HG02623 (cell line): ENCODE measurements around the gene ADARB2.
"Not testable (repeated sequence)": the region's sequence is repeated elsewhere in the genome, so short reads cannot be mapped to it uniquely, and the experiment has no call there.

Experiments used
- ATAC-seq: cut with Tn5 transposase; IDR thresholded peaks from one replicate; pipeline ENCODE4 v1.9.1; 2021; ENCODE audit warnings: moderate library complexity; ENCODE audit not compliant: unreplicated experiment

Gene ADARB2

DNA sequence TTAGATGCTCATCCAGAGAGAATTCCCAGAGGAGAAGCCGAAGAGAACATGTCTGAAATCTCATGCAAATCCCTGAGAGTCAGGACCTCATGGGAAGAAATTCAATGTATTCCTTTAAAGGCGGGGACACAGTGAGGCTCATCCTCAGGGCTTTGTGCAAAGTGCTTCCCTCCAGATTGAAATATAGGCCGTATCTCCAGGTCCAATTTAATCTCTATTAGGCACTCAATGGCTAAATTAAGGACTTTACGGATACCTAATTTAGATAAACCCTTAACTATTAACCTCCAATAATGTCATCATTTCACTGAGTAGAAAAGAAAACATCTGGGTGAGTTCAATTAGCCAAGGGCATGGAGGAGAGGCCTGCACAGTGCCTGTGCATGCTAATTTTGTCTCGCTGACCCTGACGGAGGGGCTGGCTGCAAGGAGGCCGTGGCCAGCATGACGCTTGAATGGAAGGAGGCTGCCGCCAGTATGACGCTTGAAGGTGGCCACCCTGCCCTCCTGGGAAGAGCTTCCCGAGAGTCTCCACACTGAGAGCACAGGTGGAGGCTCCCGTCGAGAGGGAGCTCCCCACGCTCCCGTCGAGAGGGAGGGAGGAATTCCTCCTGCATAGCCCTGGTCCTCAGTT lies 287.6 kb downstream of the ADARB2 start:
- ATAC-seq = no peak

DNA sequence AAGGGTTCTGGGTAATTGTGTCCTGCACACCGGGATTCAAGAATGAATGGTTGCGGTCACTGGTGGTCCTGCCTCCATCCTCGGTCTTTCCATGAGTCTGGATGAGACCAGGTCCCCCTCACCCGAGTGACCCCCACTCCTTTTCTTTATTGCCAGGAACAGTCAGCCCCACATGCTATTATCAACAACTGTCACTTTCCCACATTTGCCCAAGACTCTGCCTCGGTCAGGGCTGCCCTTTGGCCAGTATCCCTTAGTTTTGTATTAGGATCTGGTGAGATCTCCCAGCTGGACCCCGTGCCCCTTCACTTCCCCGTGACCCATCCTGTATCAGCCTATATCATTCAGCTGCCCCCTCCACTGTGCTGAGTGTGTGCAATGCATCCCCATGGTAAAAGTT lies 288.3 kb downstream of the ADARB2 start:
- ATAC-seq = no peak

DNA sequence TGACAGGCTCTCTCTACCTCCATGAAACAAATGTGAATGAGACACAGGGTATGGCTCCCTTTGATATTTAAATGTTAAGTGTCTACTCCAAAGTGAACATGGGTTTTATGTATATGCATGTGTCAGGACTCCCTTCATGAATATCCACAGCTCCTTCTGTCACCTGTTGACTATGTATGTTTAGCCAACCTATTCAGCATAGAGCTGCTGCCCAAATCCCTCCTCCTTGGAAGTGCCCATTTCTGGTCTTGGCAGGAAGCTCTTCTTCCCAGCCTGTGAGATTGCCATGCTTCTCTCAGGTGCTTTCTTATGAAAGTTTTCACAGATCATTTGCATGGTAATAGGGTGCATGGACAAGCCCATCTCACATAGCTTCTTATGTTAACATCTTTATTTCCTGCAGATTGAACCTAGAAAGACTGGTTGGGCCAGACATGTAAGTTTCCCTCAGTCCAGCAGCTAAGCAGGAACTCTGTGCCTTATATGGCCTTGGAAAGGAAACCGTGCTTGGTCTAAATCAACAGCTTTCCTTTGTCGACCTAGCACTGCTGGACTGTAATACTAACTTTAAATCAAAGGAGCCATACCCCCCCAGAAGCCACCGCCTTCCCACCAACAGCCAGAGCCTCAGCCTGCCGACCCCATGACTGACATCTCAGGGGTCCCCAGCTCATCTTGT lies 288.9 kb downstream of the ADARB2 start:
- no peak for ATAC-seq

DNA sequence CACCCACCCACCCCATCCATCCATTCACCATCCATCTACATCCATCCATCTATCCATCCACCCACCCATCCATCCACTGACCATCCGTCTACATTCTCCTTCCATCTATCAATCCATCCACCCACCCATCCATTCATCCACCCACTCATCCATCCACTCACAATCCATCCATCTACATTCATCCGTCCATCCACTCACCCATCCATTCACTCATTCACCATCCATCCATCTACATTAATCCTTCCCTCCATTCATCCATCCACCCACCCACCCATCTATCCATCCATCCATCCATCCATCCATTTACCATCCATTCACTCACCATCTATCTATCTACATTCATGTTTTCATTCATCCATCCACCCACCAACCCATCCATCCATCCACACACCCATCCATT lies 292.5 kb downstream of the ADARB2 start:
- ATAC-seq = no peak

DNA sequence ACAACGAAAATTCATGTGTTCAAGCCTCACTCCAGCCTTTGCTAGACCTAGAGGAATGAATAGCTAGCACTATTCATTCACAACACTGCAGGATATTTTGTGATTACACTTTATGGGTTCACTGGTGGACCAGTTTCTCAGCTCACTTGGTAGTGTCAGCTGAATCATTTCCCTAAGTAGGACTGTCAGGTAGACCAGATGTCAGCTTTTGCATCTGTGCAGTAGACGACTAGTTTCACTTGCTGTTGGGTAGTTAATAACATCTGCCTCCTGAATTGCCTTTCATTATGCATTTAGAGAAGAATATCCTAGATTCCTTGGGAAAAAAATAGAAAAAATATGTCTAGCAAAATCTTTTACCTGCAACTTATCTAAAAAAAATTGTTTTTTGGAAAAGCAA lies 296.4 kb downstream of the ADARB2 start:
- ATAC-seq = no peak

DNA sequence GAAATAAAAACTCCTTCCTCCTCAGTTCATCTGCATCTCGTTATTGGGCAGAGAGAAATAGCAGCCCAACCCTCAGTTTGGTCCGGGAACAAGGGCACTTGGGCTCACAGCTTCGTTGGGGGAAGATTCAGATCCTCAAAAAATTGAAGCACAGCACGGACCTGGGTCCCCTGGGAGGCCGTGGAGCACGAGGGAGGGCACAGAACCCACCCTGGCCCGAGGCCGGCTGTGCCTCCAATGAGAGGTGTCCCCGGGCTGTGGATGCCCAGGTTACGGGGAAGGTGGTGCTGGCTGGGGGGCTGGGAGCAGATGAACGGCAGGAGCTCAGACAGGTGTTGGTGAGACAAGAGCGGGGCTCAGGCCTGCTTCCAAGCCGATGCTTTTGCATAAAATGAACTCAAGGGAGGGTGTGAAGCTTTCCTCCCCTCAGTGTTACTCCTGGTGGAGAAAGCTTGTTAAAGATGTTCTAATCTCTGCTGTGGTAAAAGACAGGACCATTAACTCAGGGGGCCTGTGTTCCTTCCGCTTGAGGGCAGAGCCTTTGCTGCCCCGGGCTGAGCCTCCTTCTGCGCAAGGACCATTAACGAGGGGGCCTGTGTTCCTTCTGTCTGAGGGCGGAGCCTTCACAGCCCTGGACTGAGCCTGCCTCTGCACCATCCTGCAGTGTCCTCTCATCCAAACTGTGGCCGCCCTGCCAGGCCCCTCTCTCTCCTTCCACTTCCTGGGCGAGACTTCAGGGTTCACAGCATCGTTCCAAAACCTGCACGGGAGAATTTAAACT lies 302.2 kb downstream of the ADARB2 start:
- ATAC-seq = no peak

DNA sequence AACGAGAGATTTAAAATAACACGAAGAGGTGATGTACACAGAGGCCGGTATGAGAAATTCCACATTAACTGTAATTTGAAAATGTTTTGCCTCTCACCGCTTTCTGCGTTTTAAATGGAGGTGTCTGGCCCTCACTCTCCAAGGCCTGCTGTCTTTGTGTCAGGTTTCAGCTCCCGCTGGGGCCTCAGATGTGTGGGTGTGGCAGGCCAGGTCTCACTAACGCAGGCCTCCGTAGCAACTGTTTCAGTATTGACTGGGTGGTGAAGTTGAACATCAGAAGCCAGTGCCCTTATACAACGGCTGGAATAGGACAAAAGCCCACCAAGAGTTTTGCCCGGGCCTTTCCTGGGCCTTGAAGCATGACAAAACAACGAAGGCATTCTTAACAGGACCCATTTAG lies 303.1 kb downstream of the ADARB2 start:
- no peak for ATAC-seq

DNA sequence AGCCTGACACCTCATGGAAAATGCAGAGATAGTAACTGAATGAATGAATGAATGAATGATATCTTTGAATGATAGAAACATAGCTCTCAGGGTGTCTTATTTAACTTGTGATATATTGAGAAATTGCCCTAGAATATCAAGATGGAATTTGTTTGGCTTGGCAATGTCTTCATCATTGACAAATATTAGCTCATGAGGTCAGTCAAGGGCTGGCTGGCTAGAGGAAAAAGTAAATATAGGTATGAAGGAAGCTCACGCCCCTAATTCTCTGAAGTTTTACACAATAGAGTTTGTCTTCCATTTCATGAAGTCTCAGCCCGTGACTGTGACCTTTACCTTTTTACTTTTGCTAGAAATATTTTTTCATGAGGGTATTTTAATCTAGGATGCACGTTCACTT lies 305.2 kb downstream of the ADARB2 start:
- ATAC-seq = no peak

DNA sequence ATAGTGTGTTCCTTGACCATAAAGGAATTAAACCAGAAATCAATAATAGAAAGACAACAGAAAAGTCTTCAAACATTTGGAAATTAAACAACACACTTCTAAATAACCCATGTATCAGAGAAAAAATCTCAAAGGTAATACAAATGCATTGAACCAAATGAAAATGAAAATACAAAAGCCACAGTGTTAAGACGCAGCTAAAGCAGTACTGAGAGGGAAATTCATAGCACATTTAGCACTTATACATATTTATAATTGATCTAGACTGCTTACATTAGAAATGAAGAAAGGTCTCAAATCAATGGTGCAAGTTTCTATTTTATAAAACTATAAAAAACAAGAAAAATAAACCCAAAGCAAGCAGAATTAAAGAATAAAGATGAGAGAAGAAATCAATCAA lies 306.1 kb downstream of the ADARB2 start:
- ATAC-seq = no peak

DNA sequence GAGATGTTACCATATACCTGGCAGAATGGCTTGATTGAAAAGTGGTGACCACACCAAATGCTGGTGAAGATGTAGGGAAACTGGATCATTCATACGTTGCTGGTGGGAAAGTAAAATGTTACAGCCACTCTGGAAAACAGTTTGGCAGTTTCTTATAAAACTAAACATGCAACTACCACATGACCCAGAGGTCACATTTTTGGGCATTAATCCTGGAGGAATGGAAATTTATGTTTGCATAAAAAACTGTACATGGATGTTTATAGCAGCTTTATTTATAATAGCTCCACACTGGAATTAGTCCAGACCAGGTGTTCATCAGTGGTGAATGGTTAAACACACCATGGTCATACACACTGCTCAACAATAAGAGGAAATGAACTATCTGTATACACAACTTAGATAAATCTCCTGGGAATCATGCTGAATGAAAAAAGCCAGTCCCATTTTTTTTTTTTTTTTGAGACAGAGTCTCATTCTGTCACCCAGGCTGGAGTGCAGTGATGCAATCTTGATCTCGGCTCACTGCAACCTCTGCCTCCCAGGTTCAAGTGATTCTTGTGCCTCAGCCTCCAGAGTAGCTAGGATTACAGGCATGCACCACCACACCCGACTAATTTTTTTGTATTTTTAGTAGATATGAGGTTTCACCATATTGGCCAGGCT lies 309.7 kb downstream of the ADARB2 start:
- ATAC-seq = not testable (repeated sequence)

DNA sequence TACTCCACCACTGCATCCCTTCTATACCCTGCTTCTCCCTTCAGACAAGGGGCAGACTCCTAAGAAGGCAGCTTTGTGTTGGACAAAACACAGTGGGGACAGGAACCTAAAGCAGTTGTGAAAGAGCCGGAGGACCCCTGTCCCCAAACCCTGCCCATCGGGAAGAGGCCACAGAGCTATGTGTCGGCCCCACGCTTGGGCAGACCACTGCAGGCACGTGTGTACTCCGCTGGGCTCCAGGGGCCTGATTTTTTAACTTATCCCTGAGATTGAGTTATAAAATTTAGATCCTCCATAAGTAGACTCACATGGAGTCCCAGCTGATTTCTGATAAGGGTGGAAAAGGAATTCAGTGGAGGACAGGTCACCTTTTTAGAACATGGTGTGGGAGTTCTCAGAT lies 310.5 kb downstream of the ADARB2 start:
- ATAC-seq = no peak

DNA sequence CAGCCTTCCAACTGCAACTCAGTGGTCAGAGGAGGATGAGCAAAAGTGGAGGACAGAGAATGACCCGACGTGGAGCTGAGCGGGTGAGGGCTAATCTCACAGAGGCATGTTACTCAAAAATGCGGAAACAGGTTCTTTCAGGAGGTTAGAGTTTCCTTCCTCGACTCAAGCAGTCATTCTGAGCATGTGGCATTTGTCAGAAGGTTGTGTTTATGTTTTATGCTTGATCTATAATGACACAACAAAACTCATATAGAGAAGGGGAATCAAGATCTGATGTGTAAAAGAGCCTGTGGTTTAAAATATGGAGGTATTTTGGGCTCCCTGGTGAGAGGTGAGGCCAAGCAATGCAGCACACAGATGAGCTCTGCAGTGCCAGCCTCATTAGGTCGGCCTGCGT lies 311.4 kb downstream of the ADARB2 start:
- ATAC-seq = no peak

DNA sequence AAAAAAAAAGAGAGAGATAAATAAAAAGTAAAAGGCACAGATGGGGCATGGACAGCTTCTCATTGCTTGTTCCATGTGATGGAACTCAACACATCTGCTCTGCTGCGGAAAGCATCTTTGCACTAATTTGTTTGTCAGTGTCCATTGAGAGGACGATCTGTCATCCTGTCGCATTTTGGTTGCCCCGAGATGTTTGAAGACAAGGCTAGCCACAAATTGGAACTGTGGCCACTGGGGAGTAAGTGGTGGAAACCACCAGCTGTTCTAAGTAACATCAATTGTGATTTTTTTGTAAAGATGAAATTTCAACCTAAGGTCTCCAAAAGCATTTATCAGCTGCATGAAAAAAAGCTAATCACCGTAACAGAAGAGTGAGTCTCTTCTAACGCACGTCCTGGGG lies 312.7 kb downstream of the ADARB2 start:
- ATAC-seq = no peak

DNA sequence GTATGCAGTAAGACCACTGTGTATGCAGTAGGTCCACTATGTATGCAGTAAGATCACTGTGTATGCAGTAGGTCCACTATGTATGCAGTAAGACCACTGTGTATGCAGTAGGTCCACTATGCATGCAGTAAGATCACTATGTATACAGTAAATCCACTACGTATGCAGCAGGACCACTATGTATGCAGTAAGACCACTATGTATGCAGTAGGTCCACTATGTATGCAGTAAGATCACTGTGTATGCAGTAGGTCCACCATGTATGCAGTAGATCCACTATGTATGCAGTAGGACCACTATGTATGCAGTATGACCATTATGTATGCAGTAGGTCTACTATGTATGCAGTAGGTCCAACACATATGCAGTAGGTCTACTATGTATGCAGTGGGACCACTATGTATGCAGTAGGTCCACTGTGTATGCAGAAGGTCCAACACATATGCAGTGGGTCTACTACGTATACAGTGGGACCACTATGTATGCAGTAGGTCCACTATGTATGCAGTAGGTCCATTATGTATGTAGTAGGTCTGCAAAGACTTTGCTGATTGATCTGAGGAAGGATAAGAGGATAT lies 313.6 kb downstream of the ADARB2 start:
- ATAC-seq = no peak

DNA sequence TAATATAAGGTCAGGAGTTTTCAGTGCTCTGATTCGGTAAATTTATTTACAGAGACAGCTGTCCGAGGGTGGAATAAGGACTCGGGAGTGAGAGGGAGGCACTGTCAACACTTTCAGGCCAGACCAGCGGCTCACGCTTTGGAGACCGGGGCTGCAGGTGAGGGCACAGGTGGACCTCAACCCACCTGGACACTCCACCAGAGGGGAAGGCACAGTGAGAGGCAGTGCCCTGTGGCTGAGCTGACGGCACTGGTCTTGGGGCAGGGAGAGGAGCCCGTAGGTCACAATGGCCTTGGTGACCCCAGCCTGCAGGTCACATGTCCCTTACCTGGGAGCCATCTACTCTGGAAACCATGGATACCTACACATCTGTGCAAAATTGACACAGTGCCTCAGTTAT lies 315.1 kb downstream of the ADARB2 start:
- ATAC-seq = no peak

DNA sequence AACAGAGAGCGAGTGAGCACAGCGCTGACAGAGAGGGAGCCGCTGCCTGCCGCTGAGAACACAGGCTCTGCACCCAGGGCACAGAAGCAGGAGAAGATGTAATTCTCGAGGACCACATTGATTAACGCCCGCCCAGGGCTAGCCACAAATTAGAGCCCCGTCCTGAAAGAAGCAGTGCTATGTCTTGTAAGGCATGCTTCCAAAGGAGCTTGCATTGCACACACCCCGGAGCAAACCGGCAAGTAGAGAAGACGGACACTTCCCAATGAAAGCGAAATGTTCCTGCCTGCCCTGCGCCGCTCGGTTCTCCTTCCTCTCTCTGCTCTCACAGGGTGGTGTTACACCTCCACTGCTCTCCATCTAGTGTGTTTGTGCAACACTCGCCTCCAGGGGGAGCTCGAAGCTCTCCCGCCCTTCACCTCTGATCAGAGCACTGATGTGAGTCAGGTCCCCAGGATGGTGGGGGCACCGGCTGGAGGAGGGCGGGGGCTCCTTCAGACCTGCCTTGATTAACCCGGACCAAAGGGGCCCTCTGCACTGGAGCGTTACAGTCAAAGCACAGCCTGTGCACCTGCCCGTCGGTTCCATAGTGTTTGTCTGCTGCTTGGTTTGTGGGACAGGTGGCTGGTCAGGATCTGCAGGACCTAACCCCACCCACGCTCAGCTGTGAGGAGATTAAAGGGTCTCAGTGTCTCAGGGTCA lies 316.5 kb downstream of the ADARB2 start:
- peak; percentile 95 for ATAC-seq

DNA sequence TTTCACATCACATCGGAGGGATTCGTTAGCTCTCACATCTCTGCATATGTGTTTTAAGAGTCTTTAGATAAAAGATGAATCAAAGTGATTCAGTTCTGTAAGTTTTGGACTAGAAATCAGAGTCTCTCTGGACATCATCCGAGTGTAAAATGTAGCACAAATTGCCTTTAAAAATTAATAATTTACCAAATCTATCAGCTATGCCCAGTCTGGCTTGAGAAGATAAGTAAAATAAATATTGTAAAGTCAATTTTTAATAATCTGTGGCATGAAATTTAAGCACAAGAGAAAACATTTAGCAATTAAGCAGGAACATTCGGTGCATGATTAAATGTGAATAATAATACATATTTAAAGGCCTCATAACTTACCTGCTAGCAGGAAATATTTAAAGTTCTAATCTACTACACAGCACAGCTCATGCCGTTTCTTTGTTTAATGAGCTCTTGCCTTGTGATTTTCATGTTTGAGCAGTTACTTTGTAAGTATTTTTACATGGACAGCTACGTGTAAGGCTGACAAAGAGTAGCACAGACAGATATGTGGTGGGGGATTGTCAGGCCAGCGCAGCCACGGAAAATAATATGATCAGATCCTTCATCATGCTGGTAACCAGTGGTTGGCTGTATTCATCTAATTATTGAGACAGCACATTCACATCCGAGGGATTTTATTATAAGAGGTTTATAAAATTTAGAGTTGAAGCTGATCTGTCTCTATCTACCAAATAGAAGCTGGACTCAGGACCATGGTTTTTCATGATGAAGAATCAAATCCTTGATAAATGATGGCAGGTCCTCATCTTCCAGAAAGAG lies 317.3 kb downstream of the ADARB2 start:
- ATAC-seq = no peak

DNA sequence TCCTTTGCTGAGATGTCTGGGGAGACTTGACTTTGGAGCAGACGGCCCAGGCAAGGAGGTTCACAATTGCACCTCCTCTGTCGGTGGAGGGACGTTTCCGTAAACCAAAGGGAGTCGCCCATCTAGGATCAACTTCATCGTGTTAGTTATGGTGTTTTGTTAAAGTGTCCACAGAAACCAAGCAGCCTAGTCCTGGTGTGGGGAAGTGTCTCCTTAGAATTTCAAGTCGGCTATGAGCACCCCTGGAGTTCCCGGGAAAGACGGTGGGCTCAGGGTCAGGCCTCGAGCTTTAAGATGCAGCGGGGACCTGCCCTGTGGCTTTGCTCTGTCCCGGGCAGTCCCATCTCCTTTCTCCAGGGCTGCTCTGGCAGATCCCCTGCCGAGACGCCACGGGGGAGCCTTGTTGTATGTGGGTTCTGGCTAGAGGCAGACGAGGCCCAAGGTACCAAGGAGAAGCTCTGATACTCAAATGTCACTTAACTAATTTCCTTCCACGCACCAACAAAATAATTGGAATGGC lies 319.2 kb downstream of the ADARB2 start:
- no peak for ATAC-seq

DNA sequence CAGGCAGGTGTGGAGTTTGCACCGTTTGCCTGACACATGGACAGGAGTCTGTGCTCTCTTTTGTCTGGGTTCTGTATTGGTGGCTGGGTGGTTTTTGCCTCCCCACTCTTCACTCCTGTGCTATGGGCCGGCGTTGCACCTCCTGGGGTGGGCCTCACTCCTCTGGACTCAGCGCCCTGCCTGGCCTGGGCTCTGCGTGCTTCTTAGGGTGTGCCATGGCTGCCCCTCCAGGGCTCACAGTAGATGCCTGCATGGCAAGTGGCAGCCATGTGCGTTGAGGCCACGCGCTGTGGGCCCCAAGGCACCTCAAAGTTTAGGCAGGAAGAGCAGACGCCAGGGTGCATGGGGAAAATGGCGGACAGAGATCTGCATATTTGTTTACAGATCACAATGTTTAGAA lies 319.8 kb downstream of the ADARB2 start:
- no peak for ATAC-seq
